H1 (cell line): ENCODE results near the gene SMARCE1. TPM values are rescaled to one million over a fixed set of nuclear protein-coding genes. Genes with fewer than 3 reads are reported as not detected.

Experiments used
- CTCF ChIA-PET: fragments of 300-600 bp; sonication (Branson Sonifier 250); formaldehyde crosslinking; loops from one replicate; lab custom pipeline; 2021; ENCODE audit not compliant: partially characterized antibody; lab: Charles Lee
- POLR2A ChIA-PET: fragments of 300-600 bp; sonication (Branson Sonifier 250); formaldehyde crosslinking; loops from one replicate; lab custom pipeline; 2021; ENCODE audit warnings: inconsistent platforms; ENCODE audit not compliant: partially characterized antibody; lab: Charles Lee
- DNase-seq, 2 experiments: peaks; one replicate each; pipeline versions ENCODE4 v3.0.0 to v3.0.0-alpha.2; 2010 to 2022; ENCODE audit warnings: low spot score in 2 of 2, low read depth in 1 of 2, mixed read lengths in 1 of 2
- FAIRE-seq: peaks from 2 replicates; lab custom pipeline; 2011; peaks lifted over from hg19 to GRCh38; lab: Jason Lieb, UNC
- H2AFZ ChIP-seq: 2 replicates; pipeline ENCODE4 v1.8.1; 2012; ENCODE audit warnings: low read length, inconsistent platforms
- H2AK5ac ChIP-seq: 2 replicates; pipeline ENCODE4 v1.6.1; 2013; ENCODE audit warnings: low read depth, low read length
- H2BK120ac ChIP-seq: replicated peaks from 2 replicates; pipeline ENCODE3; 2013; ENCODE audit warnings: low read depth, low read length, inconsistent platforms
- H2BK12ac ChIP-seq: 2 replicates; pipeline ENCODE4 v1.6.1; 2013; ENCODE audit warnings: low read depth, low read length
- H2BK15ac ChIP-seq: 2 replicates; pipeline ENCODE4 v1.6.1; 2013; ENCODE audit warnings: low read length
- H2BK20ac ChIP-seq: 2 replicates; pipeline ENCODE4 v1.6.1; 2013; ENCODE audit warnings: low read length
- H2BK5ac ChIP-seq: 2 replicates; pipeline ENCODE4 v1.6.1; 2013; ENCODE audit warnings: low read depth, low read length
- H3K14ac ChIP-seq: 2 replicates; pipeline ENCODE4 v1.6.1; 2013; ENCODE audit warnings: inconsistent platforms; ENCODE audit not compliant: insufficient read length
- H3K18ac ChIP-seq: 2 replicates; pipeline ENCODE4 v1.6.1; 2013; ENCODE audit warnings: low read length; ENCODE audit errors: extremely low read depth
- H3K23ac ChIP-seq: 2 replicates; pipeline ENCODE4 v1.6.1; 2013; ENCODE audit warnings: inconsistent platforms; ENCODE audit not compliant: insufficient read length
- H3K23me2 ChIP-seq: 2 replicates; pipeline ENCODE4 v1.6.1; 2013; ENCODE audit warnings: low read depth, low read length
- H3K27ac ChIP-seq: 2 replicates; pipeline ENCODE4 v1.6.1; 2011; ENCODE audit warnings: low read depth, low read length, inconsistent platforms
- H3K27me3 ChIP-seq, 4 experiments: replicated peaks in 1 of 4; 1 replicate in 1 of 4; 2 replicates in 3 of 4; pipeline versions ENCODE4 v1.6.1 to v1.8.1; 2011 to 2013; ENCODE audit warnings: low read length in 3 of 4, mild to moderate bottlenecking in 3 of 4, inconsistent platforms in 2 of 4, mixed read lengths in 2 of 4, moderate library complexity in 1 of 4; ENCODE audit not compliant: control insufficient read depth in 3 of 4, insufficient read depth in 3 of 4; ENCODE audit errors: extremely low read depth in 1 of 4
- H3K36me3 ChIP-seq, 4 experiments: 2 replicates each; pipeline versions ENCODE4 v1.6.1 to v1.8.1; 2011 to 2013; ENCODE audit warnings: mild to moderate bottlenecking in 4 of 4, low read length in 3 of 4, moderate library complexity in 2 of 4, control low read depth in 1 of 4, inconsistent platforms in 1 of 4; ENCODE audit not compliant: insufficient read depth in 4 of 4, control insufficient read depth in 2 of 4
- H3K4ac ChIP-seq: replicated peaks from 2 replicates; pipeline ENCODE3; 2013; ENCODE audit warnings: low read length, low read depth, mixed read lengths, inconsistent platforms; ENCODE audit not compliant: insufficient read length
- H3K4me1 ChIP-seq, 4 experiments: replicated peaks in 1 of 4; 1 replicate in 1 of 4; 2 replicates in 3 of 4; pipeline versions ENCODE4 v1.6.1 to v1.8.1; 2011 to 2013; ENCODE audit warnings: low read length in 3 of 4, inconsistent platforms in 2 of 4, mixed read lengths in 1 of 4; ENCODE audit not compliant: insufficient read depth in 4 of 4, control insufficient read depth in 3 of 4
- H3K4me2 ChIP-seq, 2 experiments: 2 replicates each; pipeline versions ENCODE4 v1.6.1 to v1.8.1; 2011 to 2013; ENCODE audit warnings: low read depth in 2 of 2, low read length in 2 of 2, control low read depth in 1 of 2, inconsistent platforms in 1 of 2, mild to moderate bottlenecking in 1 of 2; ENCODE audit not compliant: insufficient read depth in 1 of 2
- H3K4me3 ChIP-seq, 4 experiments: fragments of 200-600, 300-600 bp in 1 of 4; sonication (generic), shearing (Covaris generic), sonication (Bioruptor Twin) in 1 of 4; 2 replicates each; pipeline versions ENCODE4 v1.5.1 to v1.8.1; 2011 to 2016; ENCODE audit warnings: low read length in 4 of 4, low read depth in 3 of 4, control low read depth in 2 of 4, inconsistent platforms in 2 of 4, mild to moderate bottlenecking in 2 of 4, mixed read lengths in 1 of 4, moderate library complexity in 1 of 4; ENCODE audit not compliant: insufficient read depth in 2 of 4; ENCODE audit errors: extremely low read depth in 1 of 4
- H3K56ac ChIP-seq: replicated peaks from 2 replicates; pipeline ENCODE3; 2013; ENCODE audit warnings: low read depth, mild to moderate bottlenecking, mixed read lengths, low read length, inconsistent platforms; ENCODE audit not compliant: insufficient read length
- H3K79me1 ChIP-seq: 2 replicates; pipeline ENCODE4 v1.6.1; 2013; ENCODE audit warnings: low read depth, low read length, control low read depth
- H3K79me2 ChIP-seq, 2 experiments: 2 replicates each; pipeline versions ENCODE4 v1.6.1 to v1.8.1; 2012 to 2013; ENCODE audit warnings: low read length in 2 of 2, mild to moderate bottlenecking in 2 of 2, inconsistent platforms in 1 of 2; ENCODE audit not compliant: insufficient read depth in 2 of 2, control insufficient read depth in 1 of 2
- H3K9ac ChIP-seq, 4 experiments: replicated peaks in 1 of 4; 1 replicate in 1 of 4; 2 replicates in 3 of 4; pipeline versions ENCODE4 v1.6.1 to v1.8.1; 2011 to 2013; ENCODE audit warnings: low read depth in 3 of 4, low read length in 3 of 4, control low read depth in 2 of 4, mild to moderate bottlenecking in 2 of 4, moderate library complexity in 2 of 4, inconsistent platforms in 1 of 4; ENCODE audit errors: extremely low read depth in 1 of 4
- H3K9me3 ChIP-seq, 2 experiments: 2 replicates each; pipeline versions ENCODE4 v1.6.1 to v1.8.1; 2012 to 2013; ENCODE audit warnings: mild to moderate bottlenecking in 2 of 2, moderate library complexity in 2 of 2, control low read depth in 1 of 2, inconsistent platforms in 1 of 2, low read depth in 1 of 2, low read length in 1 of 2, mixed read lengths in 1 of 2; ENCODE audit not compliant: insufficient read depth in 2 of 2
- H4K20me1 ChIP-seq, 2 experiments: replicated peaks in 1 of 2; 2 replicates each; pipeline versions ENCODE3 to v1.8.1; 2011 to 2013; ENCODE audit warnings: inconsistent platforms in 2 of 2, low read length in 2 of 2, mild to moderate bottlenecking in 1 of 2; ENCODE audit not compliant: insufficient read depth in 2 of 2, control insufficient read depth in 1 of 2
- H4K5ac ChIP-seq: 2 replicates; pipeline ENCODE4 v1.6.1; 2013; ENCODE audit warnings: low read length, low read depth, mixed read lengths, inconsistent platforms; ENCODE audit not compliant: insufficient read length
- H4K8ac ChIP-seq: 2 replicates; pipeline ENCODE4 v1.8.0; 2013; ENCODE audit warnings: mild to moderate bottlenecking, moderate library complexity, low read length, inconsistent platforms; ENCODE audit not compliant: insufficient read depth; ENCODE audit errors: extremely low read depth
- H4K91ac ChIP-seq: replicated peaks from 2 replicates; pipeline ENCODE3; 2013; ENCODE audit warnings: low read length, mixed read lengths, inconsistent platforms; ENCODE audit not compliant: insufficient read length
- SAP30 ChIP-seq: fragments of 300-600 bp; sonication (generic); IDR thresholded peaks from 2 replicates; pipeline ENCODE4 v1.7.1; 2012; ENCODE audit warnings: low read length, moderate library complexity, mild to moderate bottlenecking, inconsistent platforms; ENCODE audit not compliant: insufficient read depth, insufficient replicate concordance
- WGBS, 2 experiments: shearing (Covaris generic) in 1 of 2; methylation state at CpG; one replicate each; pipeline versions ENCODE4 v1.1.6 to v1.1.7; 2013 to 2015; ENCODE audit warnings: low lambda C conversion rate in 2 of 2, mixed read lengths in 2 of 2, inconsistent platforms in 1 of 2, low coverage in 1 of 2, missing lambda C conversion rate in 1 of 2; ENCODE audit not compliant: insufficient replicate concordance in 2 of 2, insufficient coverage in 1 of 2, insufficient read length in 1 of 2; ENCODE audit errors: extremely low coverage in 1 of 2, missing lambda C conversion rate in 1 of 2; 5-methylcytosine and 5-hydroxymethylcytosine counted together
- polyA plus RNA-seq, 7 experiments: library from polyadenylated mRNA; depleted of rRNA in 3 of 7; stranded (reverse) in 5 of 7; unstranded in 2 of 7; fragments of >200 nt in 5 of 7; fragments of 200-250 nt in 2 of 7; gene quantifications; 1 replicate in 5 of 7; 2 replicates in 1 of 7; 4 replicates in 1 of 7; pipeline versions ENCODE4 v1.2.1 to v1.2.3, GENCODE V29; 2011 to 2013; ENCODE audit warnings: missing spikeins in 2 of 7, mixed read lengths in 2 of 7
- total RNA-seq: library from RNA; stranded (reverse); fragmentation: NEBNext Ultra II Directional; extraction: Animal tissue kit (Norgen Biotek cat#: 25700); gene quantifications from 2 replicates; pipeline ENCODE4 v1.2.1, GENCODE V29; 2021

SMARCE1 gene
- total and polyA plus RNA-seq, 2 of the 8 experiments (the other 6 are each of a cell fraction or from before 2014, with no cell fraction given): 30.7 to 131 TPM

- Histone ChIP-seq H2BK15ac (no peak overlapping the region), H3K4me2 (no peak overlapping the region), H3K36me3 (no peaks in the 10 kb centered on the region), H2BK12ac (no peak overlapping the region), H3K79me1 (no peaks in the 10 kb centered on the region), H3K27ac (no peak overlapping the region), H3K9me3 (no peaks in the 10 kb centered on the region), H3K18ac (no peak overlapping the region), H2BK5ac (no peak overlapping the region), H4K5ac (no peak overlapping the region), H3K9ac (no peak overlapping the region), H2AFZ (no peak overlapping the region), H3K56ac (no peak overlapping the region), H3K4ac (no peak overlapping the region), H3K79me2 (no peaks in the 10 kb centered on the region), H2BK20ac (no peak overlapping the region), H3K23ac (no peak overlapping the region), H4K20me1 (no peaks in the 10 kb centered on the region), H4K8ac (no peak overlapping the region), H3K23me2 (no peaks in the 10 kb centered on the region), H3K27me3 (no peaks in the 10 kb centered on the region), H3K4me3 (no peak overlapping the region), H3K14ac (no peak overlapping the region), H2AK5ac (no peak overlapping the region), H2BK120ac (no peak overlapping the region), H3K4me1 (peaks cover 0 to 5% (median 2%) of the 10 kb centered on the region in 4 experiments; a peak in 4 of 7 replicates), H4K91ac (no peak overlapping the region)
- DNase-seq: no peak
- FAIRE-seq: no peak
- no peak for TF ChIP-seq SAP30
- ChIA-PET POLR2A (no interaction called here), CTCF (interaction anchor here (1.1 kb wide), 1 partner anchor 12 kb away, joined by 4 read pairs; no protein-coding TSS in a partner anchor)
- WGBS, 2 experiments: 86% methylated on average over 2 of the region's 2 CpGs; no CpG with 5 or more reads in 1 of the 2 experiments
Measured at GRCh38 chr17:40672654-40673053, 25.0 kb upstream of the SMARCE1 start.
